ENCODE results near the gene TBC1D4. TPM values are rescaled to one million over a fixed set of nuclear protein-coding genes. Genes with fewer than 3 reads are reported as not detected.

The TBC1D4 gene
- total RNA-seq, 1 donor from 2014 or later: 4.8 TPM

DNA sequence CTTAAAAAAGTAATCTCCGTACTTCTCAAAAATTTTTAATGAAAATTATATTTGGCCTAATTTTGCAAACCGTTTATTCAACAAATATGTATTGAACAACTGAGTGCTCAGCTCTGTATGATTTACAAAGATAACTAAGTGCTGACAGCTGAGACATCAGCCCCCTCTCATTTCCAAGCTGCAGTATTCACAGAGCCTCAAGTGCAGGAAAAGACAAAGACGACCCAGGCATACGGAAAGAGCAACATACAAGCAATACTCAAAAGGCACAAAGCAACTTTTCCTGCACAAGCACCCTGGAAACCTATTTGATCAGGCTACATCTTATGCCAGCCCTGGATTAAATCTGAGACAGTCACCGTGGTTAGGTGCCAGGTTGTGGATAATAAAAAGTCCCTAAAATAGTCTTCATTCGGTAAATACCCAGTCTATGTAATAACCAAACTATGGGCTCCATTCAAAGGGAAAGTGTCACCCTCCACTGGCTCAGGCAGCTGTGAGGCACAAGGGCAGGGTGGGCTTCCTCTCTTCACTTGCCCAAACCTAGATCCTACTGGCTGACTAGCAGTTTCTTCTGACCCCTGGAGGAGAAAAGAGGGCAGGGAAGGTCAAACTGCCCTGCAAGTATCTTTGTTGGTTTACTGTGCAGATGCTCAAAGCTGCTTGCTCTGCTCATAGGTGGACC, 65.5 kb downstream of the TBC1D4 start:
- DNase-seq: no peak
- no peak for TF ChIP-seq CTCF (IDR thresholded peaks at IDR 0.05; ENCODE audit: partially characterized antibody, unreplicated experiment)
- Mint-ChIP-seq H3K9me3 (ENCODE audit: unreplicated experiment) (peaks cover 2% of the 10 kb centered on the region), H3K36me3 (ENCODE audit: unreplicated experiment) (no peaks in the 10 kb centered on the region), H3K27me3 (ENCODE audit: unreplicated experiment) (peaks cover 4% of the 10 kb centered on the region), H3K27ac (ENCODE audit: unreplicated experiment) (no peak overlapping the region), H3K4me1 (ENCODE audit: low read depth, unreplicated experiment) (peaks cover 13% of the 10 kb centered on the region), H3K4me3 (ENCODE audit: unreplicated experiment) (no peak overlapping the region)

DNA sequence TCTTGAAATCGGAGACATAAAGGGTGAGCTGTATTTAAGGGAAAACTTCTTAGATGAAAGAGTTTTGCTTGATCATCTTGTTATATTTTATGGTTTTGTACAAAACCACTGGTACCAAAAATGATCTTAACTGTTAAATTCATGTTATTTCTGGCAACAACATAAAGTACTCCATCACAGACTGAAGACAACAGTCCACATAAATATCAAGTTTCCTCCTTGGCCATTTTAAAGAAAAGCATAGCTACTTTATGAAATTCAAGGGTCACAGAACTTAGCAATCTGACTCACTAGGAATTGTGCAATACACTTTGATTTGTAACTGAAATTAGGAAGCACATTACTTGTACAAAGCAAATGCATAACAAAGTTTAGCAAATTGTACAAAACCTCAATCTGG, 66.3 kb downstream of the TBC1D4 start:
- Mint-ChIP-seq H3K36me3 (ENCODE audit: unreplicated experiment) (peaks cover 4% of the 10 kb centered on the region), H3K4me3 (ENCODE audit: unreplicated experiment) (no peak overlapping the region), H3K9me3 (ENCODE audit: unreplicated experiment) (peaks cover 2% of the 10 kb centered on the region), H3K27ac (ENCODE audit: unreplicated experiment) (no peak overlapping the region), H3K27me3 (ENCODE audit: unreplicated experiment) (peaks cover 4% of the 10 kb centered on the region), H3K4me1 (ENCODE audit: low read depth, unreplicated experiment) (peaks cover 13% of the 10 kb centered on the region)
- no peak for DNase-seq
- no peak for TF ChIP-seq CTCF (IDR thresholded peaks at IDR 0.05; ENCODE audit: partially characterized antibody, unreplicated experiment)

DNA sequence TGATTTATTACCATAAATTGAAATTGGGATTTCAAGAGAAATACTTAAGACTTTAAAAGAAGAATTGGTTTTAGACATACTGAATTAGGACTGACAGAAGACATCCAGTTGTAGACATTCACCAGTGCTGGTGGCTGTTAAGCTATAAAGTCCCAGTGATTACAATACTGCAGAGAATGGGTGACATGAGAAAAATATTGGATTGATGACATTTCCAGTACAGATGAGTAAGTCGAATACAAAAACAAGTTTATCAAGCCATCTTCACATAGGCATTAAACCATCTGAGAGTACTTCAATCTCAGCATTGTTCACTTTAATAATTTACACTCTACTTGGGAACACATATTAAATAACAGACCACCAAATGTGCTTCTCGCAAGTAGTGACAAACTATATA, 66.8 kb downstream of the TBC1D4 start:
- TF ChIP-seq CTCF (IDR thresholded peaks at IDR 0.05; ENCODE audit: partially characterized antibody, unreplicated experiment): no peak
- no peak for DNase-seq
- H3K36me3 Mint-ChIP-seq (ENCODE audit: unreplicated experiment): peaks cover 4% of the 10 kb centered on the region
- no peak overlapping the region for H3K27ac Mint-ChIP-seq (ENCODE audit: unreplicated experiment)
- H3K9me3 Mint-ChIP-seq (ENCODE audit: unreplicated experiment): peaks cover 2% of the 10 kb centered on the region
- peaks cover 4% of the 10 kb centered on the region for H3K27me3 Mint-ChIP-seq (ENCODE audit: unreplicated experiment)
- peaks cover 13% of the 10 kb centered on the region for H3K4me1 Mint-ChIP-seq (ENCODE audit: low read depth, unreplicated experiment)
- H3K4me3 Mint-ChIP-seq (ENCODE audit: unreplicated experiment): no peak overlapping the region

GRCh38 chr13:75414036-75414827, 67.7 kb downstream of the TBC1D4 start:
- no peak for DNase-seq
- TF ChIP-seq CTCF (IDR thresholded peaks at IDR 0.05; ENCODE audit: partially characterized antibody, unreplicated experiment): no peak
- Mint-ChIP-seq H3K4me3 (ENCODE audit: unreplicated experiment) (no peak overlapping the region), H3K9me3 (ENCODE audit: unreplicated experiment) (peaks cover 2% of the 10 kb centered on the region), H3K4me1 (ENCODE audit: low read depth, unreplicated experiment) (peaks cover 13% of the 10 kb centered on the region), H3K27ac (ENCODE audit: unreplicated experiment) (no peak overlapping the region), H3K36me3 (ENCODE audit: unreplicated experiment) (peaks cover 4% of the 10 kb centered on the region), H3K27me3 (ENCODE audit: unreplicated experiment) (peaks cover 4% of the 10 kb centered on the region)

All from glutamatergic neuron (in vitro differentiated cells).